Measurements from ENCODE around the gene RBM19.

Gene RBM19

DNA sequence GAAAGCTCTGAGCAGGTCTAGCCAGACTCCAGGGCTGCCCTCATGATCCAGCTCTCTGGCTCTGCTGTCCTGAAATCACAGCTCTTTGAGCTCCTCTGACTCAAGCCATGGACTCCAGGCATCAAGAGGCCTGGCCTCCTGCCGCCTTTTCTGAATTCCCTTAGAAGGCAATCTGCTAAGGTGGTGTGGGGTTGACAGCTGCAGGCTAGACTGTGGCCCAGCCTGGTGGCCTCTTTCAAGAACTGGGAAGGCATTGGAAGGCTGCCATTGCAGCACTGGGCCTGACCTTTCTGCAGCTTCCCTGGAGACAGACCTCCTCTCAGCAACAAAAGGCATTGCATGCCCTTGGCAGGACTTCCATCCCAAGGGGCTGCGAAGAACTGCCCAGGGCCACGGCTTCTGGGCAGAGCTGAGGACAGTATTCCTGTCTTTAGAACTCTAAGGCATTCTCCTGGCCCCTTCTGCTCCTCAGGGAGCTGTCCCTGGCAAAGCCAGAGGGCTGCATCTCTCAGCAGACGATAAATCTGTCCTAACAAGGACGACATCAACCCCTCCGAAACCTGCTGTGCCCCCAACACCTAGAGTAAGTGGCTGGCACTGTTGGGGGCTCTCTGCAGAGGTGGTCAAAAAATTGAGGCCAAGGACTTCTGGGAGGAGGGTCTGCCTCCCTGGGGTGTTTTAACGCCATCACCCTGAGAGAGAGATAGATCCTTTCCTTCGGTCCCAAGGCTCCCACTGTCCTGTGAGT is 115.6 kb downstream of the RBM19 start:
- TF ChIP-seq, protein P1, sequence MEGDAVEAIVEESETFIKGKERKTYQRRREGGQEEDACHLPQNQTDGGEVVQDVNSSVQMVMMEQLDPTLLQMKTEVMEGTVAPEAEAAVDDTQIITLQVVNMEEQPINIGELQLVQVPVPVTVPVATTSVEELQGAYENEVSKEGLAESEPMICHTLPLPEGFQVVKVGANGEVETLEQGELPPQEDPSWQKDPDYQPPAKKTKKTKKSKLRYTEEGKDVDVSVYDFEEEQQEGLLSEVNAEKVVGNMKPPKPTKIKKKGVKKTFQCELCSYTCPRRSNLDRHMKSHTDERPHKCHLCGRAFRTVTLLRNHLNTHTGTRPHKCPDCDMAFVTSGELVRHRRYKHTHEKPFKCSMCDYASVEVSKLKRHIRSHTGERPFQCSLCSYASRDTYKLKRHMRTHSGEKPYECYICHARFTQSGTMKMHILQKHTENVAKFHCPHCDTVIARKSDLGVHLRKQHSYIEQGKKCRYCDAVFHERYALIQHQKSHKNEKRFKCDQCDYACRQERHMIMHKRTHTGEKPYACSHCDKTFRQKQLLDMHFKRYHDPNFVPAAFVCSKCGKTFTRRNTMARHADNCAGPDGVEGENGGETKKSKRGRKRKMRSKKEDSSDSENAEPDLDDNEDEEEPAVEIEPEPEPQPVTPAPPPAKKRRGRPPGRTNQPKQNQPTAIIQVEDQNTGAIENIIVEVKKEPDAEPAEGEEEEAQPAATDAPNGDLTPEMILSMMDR (conservative IDR thresholded peaks at IDR 0.05), result no peak
- no peak overlapping the region for H3K27ac ChIP-seq

DNA sequence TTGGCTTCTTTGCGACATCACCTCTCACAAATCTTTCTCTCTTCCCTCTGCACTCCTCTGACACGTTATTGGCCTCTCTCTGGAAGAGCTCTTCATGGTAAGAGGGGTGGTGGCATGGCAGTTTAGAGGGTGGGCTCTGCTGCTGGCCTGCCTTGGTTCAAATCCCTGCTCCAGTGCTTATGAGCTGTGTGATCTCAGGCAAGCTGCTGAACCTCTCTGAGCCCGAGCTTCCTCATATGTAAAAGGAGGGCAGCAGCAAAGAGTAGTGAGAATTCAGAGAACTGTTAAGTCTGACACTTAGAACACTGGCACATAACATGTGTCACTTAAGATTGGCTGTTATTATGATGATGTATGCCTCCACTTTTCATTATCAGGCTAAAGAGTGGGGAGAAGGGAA is 118.3 kb downstream of the RBM19 start:
- H3K27ac ChIP-seq, result no peak overlapping the region
- TF ChIP-seq, protein P1 (conservative IDR thresholded peaks at IDR 0.05), result no peak

DNA sequence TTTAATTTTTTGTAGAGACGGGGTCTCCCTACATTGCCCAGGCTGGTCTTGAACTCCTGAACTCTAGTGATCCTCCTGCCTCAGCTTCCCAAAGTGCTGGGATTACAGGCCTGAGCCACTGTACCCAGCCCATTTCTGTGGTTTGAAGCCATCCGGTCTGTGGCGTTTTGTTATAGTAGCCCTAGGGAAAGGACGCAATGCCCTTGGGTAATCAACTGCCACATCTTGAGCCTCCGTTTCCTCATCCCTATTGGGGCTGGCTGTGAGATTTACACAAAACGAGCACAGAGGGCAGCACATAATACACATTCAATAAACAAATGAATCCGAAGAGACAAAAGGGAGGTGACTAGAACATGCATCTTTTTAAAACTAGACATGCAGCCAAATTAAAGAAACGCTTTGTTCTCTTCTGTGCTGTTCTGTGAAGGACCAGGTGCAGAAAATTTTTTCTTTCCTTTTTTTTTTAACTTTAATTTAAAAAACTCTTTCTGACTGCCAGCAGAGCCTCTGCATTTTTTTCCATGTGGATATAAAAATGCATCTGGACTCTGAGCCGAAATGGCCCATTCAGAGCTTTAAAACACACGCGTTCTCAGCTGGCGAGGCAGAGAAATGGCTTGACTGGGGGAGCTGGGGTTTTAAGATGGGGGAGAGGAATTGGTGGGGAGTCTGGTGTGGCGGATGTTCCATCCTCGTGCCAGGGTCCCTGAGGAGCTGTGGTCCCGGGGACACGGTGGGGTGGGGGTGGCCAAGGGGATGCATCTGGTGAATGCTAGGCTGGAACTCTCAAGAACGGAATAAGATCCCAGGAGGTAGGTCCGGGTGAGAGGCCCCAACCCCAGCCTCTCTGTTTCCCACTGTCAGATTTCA is 119.0 kb downstream of the RBM19 start:
- TF ChIP-seq, protein P1 (conservative IDR thresholded peaks at IDR 0.05), result no peak
- no peak overlapping the region for H3K27ac ChIP-seq

DNA sequence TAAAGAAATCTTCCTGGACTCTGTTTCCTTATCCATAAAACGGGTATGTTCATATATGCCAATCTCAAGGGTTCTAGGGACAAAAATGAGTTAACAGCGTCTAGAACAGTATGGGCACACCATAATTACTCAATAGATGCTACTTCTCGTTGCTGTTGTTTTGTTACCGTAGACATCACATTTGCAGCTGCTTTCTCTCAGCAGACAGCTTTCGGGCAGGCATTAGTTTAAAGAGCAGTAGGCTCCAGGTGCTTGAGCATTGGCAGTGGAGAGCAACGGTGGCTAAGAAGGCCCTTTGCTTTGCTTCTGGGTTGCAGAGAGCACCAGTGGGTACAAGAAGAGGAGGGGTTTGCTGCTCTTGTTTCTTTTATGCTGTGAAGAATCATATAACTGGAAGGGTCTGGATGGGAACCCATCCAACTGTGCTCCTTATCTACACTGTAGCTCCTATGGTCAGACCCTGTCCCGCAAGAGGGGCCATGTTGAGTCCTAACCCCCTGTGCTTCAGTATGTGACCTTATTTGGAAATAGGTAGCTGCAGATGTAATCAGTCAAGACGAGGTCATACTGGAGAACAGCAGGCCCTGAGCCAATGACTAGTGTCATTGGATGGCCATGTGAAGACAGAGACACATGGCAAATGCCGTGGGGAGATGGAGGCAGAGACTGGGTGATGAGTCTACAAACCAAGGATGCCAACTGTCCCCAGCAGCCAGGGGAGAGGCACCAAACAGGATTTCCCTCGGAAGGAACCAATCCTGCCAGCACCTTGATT is 120.0 kb downstream of the RBM19 start:
- no peak overlapping the region for H3K27ac ChIP-seq
- TF ChIP-seq, protein P1 (conservative IDR thresholded peaks at IDR 0.05), result no peak

DNA sequence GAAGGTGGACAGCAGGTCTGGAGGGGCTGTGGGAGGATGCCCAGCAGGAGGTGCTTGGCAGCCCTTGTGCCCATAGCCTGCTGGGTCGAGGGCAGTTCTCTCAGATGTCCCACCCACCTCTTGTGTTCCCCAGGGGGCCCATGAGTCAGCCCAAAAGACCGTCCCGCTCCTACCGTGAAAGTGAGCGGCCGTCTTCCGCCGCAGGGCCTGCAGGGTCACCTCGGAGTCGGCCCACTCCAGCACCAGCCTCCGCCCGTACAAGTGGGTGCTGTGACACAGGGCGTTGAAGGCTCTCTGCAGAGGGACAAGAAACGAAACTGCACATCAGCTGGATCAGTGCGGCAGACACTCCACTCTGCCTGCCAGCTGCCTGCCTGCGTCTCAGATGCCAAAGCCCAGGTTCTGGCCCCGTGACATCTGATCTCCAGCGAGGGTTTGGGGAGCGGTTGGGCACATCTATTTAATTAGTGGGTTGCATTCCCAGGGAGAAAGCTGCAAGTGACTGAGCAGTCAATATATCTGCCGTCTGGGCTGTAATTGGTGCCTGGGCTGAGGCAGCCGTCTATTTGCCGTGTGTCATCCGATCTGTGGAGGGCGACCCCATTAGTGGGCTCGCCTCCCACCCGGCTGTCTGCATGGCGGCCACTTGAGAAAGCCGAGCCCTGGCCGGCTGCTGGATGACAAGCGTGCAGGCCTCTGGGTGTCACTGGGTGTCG is 121.5 kb downstream of the RBM19 start:
- no peak overlapping the region for H3K27ac ChIP-seq
- TF ChIP-seq, protein P1 (conservative IDR thresholded peaks at IDR 0.05), result no peak

DNA sequence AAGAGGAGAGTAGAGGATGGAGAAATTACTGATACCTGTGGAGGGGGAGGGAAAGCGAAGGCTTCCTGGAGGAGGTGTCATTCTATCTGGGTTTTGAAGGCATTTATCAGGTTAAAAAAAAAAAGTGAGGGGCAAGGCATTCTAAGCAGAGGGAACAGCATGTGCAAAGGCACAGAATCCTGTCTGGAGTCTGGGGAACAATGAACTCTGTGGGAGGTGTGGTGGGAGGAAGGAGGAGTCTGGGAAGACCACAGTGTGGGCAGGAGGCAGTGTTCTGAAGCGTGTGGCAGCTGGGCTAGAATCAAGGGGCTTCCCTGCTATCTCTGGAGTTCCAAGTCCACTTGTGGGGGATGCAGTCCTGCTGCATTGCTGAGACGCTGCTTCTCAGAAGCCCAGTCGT is 123.4 kb downstream of the RBM19 start:
- TF ChIP-seq, protein P1 (conservative IDR thresholded peaks at IDR 0.05), result no peak

More for the DNA sequence above, 123.4 kb downstream of the RBM19 start:
- no peak overlapping the region for H3K27ac ChIP-seq

All from VCaP (cell line).